SH-SY5Y (cell line): ENCODE measurements around the gene IKZF2.

Experiments
- GATA2 ChIP-seq: IDR thresholded peaks from 2 replicates; pipeline ENCODE4 v1.6.1; 2011; ENCODE audit warnings: mild to moderate bottlenecking, low read depth, low read length
- GATA3 ChIP-seq: IDR thresholded peaks from 2 replicates; pipeline ENCODE4 v1.6.1; 2011; ENCODE audit warnings: low read depth, mild to moderate bottlenecking, low read length, moderate library complexity

- TF ChIP-seq GATA2, result no peak
- TF ChIP-seq GATA3, result no peak
These were observed 107.8 kb downstream of the IKZF2 start for GRCh38 chr2:213043566-213043965.
